GM12865 (cell line): ENCODE data around the gene DNAH1.

ENCODE experiments used
- DNase-seq: peaks from one replicate; pipeline ENCODE4 v3.0.0; 2010; ENCODE audit warnings: low read depth
- H3K4me3 ChIP-seq: 2 replicates; pipeline ENCODE4 v1.5.1; 2011; ENCODE audit warnings: mild to moderate bottlenecking, low read depth, low read length, control low read depth
- TF ChIP-seq, protein P1 (sequence below): IDR thresholded peaks from 2 replicates; pipeline ENCODE4 v1.5.1; 2011; ENCODE audit warnings: low read length, control low read depth, low read depth, inconsistent platforms; ENCODE audit not compliant: insufficient read depth; ENCODE audit errors: missing control alignments

Gene DNAH1

DNA sequence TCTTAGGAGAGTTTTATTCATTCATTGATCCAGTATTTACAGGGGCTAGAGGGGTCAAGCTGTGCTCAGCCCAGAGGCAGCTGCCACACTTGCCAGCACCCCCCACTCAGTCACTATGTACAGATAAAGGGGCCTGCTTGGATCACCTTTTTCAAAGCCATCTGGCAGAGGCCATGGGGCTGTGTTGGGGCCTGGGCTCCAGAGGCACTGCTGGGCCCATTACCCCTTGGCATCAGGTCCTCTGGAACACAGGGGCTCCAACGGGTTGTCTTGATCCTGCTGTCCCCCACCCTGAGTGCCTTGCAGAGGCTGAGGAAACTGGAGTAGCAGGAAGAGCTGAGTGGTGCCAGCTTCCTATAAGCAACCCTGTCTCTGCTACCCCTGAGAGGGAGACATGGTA lies 84.9 kb downstream of the DNAH1 start:
- TF ChIP-seq, protein P1, sequence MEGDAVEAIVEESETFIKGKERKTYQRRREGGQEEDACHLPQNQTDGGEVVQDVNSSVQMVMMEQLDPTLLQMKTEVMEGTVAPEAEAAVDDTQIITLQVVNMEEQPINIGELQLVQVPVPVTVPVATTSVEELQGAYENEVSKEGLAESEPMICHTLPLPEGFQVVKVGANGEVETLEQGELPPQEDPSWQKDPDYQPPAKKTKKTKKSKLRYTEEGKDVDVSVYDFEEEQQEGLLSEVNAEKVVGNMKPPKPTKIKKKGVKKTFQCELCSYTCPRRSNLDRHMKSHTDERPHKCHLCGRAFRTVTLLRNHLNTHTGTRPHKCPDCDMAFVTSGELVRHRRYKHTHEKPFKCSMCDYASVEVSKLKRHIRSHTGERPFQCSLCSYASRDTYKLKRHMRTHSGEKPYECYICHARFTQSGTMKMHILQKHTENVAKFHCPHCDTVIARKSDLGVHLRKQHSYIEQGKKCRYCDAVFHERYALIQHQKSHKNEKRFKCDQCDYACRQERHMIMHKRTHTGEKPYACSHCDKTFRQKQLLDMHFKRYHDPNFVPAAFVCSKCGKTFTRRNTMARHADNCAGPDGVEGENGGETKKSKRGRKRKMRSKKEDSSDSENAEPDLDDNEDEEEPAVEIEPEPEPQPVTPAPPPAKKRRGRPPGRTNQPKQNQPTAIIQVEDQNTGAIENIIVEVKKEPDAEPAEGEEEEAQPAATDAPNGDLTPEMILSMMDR, result no peak
- no peak for DNase-seq
- H3K4me3 ChIP-seq, result no peak overlapping the region

DNA sequence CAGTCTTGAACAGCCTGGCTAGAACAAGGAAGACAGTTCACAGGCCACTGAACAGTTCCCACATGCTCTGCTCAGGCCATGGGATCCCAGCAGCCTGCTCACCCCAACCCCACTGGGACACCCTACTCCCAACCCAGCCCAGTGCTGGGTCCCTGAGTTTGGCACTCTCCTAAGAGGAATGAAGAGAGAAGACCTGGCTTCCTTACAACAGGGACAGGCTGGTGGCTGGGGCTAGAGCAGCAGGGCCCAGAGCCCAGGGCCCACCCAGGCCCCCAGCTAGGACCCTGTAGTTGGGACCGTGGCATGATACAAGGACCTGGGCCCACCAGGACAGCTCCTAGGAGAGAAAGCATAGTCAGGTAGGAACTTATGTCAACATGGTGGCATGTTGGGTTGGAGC lies 85.4 kb downstream of the DNAH1 start:
- TF ChIP-seq, protein P1, result no peak
- H3K4me3 ChIP-seq, result no peak overlapping the region
- no peak for DNase-seq

DNA sequence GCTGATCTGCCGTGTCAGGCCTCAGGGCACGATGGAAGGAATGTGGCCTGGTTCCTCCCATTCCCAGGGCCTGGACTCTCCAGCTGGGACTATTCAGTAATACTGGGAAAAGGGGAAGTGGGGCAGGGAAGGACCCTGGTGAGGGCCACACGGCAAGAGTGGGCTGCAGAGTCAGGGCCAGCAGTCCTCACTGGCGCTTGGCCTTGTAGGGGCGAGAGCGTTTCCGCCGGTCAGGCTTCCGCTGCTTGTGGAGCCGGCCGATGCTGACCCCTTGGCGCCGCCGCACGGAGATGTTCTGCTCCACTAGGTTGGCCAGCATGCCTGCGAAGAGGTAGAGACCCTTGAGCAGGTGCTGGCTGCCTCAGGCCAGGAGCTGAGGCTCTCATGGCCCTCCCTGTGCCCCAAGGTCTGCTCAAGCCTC lies 86.0 kb downstream of the DNAH1 start:
- H3K4me3 ChIP-seq, result no peak overlapping the region
- no peak for DNase-seq
- TF ChIP-seq, protein P1, result no peak

DNA sequence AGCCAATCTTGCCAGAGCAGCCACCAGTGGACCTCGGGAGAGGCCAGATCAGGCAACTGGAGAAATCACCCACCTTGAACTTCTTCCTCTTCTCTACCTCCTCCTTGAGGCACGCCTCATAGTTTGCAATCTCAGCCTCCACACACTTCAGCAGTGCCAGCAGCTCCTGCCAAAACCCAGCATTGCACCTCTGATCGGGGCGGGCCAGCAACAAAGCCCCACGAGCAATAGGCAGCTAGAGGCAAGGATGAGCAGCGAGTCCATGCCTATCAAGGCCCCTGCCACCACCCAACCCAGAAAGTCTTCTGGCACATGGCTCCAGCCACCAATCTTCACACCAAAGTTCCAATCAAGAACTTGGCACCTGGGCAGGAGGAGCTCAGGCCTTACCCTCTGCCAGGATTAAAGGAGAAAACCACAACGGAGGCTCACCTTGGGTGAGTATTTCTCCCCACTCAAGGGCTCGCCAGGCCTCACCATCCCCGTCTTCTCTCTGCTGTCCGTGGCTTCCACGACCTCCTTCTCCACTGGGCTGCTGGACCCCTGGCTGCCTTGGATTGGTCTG lies 86.7 kb downstream of the DNAH1 start:
- H3K4me3 ChIP-seq, result no peak overlapping the region
- TF ChIP-seq, protein P1, result no peak
- no peak for DNase-seq

DNA sequence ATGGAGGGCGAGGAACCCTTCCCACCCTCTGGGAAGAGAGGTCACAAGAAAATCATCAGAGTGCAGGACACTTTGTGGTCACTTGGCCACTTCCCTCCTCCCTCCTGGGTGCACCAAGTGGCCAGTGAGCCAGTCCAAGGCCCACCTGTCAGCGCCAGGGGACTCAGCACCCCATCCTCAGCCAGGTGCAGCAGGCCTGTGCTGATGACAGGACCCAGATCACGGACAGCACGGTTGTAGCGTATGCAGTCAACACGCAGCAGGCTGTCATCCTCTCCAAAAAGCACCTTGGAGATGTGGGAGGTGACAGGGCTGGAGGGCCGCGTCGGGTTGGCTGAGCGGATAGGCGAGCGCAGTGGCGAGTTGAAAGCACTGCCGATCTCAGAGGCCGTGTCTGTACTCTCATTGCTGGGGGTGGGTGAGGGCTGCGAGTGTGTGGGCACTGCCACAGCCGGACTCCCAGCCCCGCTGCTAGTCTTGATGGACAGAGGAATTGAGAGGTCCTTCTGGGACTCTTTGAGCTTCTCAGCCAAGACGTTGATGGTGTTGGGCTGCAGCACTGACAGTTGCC lies 87.2 kb downstream of the DNAH1 start:
- H3K4me3 ChIP-seq, result no peak overlapping the region
- no peak for DNase-seq
- TF ChIP-seq, protein P1, result no peak

DNA sequence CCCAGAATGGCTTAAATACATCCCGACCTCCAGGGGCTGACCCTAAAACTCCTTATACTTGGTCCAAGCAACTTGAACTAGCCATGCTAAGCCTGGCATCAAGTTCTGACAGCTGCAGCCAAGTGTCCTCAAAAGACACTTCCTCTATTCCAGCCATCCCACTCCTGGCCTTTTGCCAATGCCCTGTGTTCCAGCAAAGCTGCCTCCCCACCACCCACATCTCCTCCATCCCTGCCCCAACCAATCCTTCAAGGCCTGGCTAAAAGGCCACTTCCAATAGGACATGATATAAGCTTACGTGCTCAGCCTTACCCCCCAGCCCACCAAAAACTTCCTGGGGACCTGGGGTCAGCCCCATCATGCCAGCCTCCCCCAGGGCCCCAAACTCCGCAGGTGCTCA lies 87.8 kb downstream of the DNAH1 start:
- H3K4me3 ChIP-seq, result no peak overlapping the region

DNA sequence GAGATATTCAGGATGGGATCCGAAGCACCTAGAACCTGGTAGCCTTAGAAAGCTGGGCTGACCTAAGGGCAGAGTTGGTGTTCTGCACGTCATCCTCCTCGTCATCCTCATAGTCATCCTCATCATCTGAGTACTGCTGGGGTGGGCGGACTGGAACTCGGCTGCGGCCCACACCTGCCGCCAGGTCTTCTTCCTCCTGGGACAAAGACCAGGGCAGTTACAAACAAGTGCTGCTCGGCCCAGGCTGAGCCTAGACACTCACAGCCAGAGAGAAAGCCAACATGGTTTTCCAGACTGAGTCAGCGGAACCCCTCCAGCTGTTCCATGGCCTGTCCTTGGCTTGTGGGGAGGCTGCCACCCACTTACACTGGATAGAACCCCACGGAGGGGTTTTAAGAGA lies 88.3 kb downstream of the DNAH1 start:
- DNase-seq, result no peak
- no peak overlapping the region for H3K4me3 ChIP-seq
- TF ChIP-seq, protein P1, result no peak

More for the DNA sequence above, 87.8 kb downstream of the DNAH1 start:
- DNase-seq, result no peak
- TF ChIP-seq, protein P1, result no peak
